Stimulated activated CD4-positive, alpha-beta T cell treated with anti-CD3 and anti-CD28 coated beads, TNF-alpha, amount 100 ng/mL, for 4 hours (primary cell): ENCODE results near the gene POU6F1.
"Not testable (repeated sequence)": the region's sequence is repeated elsewhere in the genome, so short reads cannot be mapped to it uniquely, and the experiment has no call there.

Experiments used
- DNase-seq, 3 experiments: peaks; one replicate each; pipeline ENCODE4 v3.0.0-alpha.2; 2020; ENCODE audit warnings: low read depth in 3 of 3

The POU6F1 gene, protein sequence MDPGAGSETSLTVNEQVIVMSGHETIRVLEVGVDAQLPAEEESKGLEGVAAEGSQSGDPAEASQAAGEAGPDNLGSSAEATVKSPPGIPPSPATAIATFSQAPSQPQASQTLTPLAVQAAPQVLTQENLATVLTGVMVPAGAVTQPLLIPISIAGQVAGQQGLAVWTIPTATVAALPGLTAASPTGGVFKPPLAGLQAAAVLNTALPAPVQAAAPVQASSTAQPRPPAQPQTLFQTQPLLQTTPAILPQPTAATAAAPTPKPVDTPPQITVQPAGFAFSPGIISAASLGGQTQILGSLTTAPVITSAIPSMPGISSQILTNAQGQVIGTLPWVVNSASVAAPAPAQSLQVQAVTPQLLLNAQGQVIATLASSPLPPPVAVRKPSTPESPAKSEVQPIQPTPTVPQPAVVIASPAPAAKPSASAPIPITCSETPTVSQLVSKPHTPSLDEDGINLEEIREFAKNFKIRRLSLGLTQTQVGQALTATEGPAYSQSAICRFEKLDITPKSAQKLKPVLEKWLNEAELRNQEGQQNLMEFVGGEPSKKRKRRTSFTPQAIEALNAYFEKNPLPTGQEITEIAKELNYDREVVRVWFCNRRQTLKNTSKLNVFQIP

DNA sequence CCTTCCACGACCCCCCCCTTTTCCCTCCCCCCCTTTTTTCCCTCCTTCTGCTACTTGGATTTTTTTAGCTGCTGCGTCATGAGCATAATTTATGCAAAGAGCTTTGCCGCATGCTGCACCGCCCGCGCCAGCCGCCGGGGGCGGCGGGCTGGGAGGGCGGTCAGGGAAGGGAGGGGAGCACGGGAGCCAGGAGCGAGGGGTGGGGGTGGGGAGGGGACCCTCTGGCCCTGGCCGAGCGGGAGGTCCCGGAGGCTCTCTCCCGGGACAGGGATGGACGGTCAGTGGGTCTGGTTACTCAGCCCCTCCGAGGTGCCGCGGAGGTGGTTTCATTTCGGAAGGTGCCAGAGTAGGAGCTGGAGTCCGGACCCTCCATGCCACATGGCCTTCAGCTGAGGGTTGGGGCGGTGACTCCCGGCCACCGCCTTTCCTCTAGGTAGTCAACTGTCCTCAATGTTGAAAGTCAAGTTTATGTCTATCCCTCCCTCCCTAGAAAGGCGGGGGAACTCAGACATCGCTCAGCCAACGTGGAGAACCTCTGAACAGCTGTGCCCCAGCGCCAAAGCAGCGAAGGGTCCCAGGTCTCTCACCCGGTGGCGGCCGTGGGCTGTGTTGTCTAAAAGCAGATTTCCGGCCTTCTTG lies at the start of gene POU6F1:
POU6F1 (minus strand) TSS at position 95 of the 639 bp plus-strand sequence. CDS start 11,226 bp downstream, outside the sequence.
- peak; percentile 47 to 60 (median 48) for DNase-seq

DNA sequence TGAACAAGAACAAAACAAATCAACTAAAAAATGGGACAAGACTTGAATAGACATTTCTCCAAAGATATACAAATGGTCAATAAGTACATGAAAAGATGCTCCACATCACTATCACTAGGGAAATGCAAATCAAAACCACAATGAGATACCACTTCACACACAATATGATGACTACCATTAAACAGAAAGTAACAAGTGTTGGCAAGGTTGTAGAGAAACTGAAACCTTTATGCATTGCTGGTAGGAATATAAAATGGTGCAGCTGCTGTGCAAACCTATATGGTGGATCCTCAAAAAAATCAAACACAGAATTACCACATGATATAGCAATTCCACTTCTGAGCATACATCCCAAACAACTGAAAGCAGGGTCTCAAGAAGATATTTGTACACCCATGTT lies 47.2 kb upstream of the POU6F1 start:
- no peak for DNase-seq

DNA sequence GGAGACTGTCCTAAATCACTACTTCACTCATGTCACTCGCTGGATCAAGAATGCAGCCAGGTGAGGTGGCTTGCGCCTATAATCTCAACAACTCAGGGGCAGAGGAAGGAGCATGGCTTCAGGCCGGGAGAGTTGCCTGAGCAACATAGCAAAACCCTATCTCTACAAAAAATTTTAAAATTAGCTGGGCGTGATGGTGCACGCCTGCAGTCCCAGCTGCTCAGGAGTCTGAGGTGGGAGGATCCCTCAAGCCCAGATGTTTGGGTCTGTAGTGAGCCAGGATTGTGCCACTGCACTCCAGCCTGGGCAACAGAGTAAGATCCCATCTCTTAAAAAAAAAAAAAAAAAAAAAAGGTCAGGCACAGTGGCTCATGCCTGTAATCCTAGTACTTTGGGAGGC lies 46.4 kb upstream of the POU6F1 start:
- no peak for DNase-seq

DNA sequence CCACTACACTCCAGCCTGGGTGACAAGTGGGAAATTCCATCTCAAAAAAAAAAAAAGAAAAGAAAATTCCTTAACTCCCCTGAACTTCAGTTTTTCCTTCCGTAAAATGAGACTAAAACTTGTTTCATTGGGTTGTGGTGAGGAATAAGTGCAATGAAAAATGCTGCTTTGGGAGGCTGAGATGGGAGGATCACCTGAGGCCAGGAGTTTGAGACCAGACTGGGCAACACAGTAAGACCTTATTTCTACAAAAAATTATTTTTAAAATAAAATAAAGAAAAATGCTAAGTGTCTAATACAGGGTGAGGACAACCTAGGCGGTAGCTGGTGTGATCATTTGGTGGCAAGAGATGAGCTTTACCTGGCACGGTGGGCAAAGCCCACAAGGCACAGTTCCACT lies 45.5 kb upstream of the POU6F1 start:
- DNase-seq: no peak

DNA sequence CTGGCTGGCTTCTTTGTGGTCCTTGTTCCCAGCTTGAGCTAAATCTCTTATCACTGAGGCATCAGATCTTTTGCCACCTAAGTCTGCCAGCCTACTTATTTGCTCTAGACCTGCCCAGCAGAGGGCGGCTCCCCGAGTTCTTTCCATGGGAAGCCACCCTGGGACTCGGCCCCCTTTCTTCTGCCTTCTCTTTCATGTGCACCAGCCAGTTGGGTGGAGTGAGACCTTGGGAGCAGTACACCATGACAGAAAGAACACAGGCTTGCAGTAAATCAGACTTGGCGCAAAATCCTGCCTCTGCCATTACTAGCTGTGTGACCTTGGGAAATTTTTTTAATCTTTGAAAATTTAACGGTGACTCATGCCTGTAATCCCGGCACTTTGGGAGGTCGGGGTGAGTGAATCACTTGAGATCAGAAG lies 44.9 kb upstream of the POU6F1 start:
- no peak for DNase-seq

DNA sequence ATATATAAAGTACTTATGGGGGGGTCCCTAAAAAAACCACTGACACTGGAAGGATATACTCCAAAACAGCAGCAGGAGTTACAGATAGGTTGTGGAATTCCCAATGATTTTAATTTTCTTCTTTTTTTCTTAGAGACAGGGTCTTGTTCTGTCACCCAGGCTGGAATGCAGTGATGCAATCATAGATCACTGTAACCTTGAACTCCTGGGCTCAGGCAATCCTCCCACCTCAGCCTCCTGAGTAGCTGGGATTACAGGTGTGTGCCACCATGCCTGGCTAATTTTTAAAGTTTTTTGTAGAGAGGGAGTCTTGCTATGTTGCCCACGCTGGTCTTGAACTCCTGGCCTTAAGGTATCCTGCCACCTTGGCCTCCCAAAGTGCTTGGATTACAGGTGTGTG lies 41.7 kb upstream of the POU6F1 start:
- not testable (repeated sequence) for DNase-seq

DNA sequence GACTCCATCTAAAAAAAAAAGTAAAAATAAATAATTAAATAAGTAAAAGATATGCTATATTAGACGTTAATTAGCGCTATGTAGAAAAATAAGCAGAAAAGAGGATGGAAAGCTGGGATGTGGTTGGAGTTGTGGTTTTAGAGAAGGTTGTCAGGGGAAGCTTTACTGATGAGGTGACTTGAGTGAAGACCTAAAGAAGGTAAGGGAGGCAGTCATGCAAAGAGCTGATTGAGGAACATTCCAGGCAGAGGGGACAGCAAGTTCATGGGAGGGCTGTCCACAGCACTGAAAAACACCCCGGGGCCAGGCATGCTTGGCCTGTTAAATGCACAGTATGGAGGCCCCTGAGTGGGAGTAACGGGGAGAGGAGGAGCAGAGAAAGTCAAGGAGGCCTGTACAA lies 36.7 kb upstream of the POU6F1 start:
- no peak for DNase-seq

DNA sequence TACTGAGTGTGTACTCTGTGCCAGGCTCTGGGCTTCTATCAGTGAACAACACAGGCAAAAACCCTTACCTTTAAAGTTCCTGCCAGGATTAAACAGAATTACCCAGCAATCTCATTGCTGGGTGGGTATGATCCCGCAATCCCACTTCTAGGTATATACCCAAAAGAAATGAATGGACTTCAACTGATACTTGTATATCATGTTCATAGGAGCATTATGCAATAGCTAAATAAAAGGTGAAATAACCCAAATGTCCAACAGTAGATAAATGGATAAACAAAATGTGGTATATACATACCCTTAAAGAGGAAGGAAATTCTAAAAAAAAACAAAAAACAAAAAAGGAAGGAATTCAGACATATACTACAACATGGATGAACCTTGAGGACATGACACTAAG lies 35.4 kb upstream of the POU6F1 start:
- no peak for DNase-seq

DNA sequence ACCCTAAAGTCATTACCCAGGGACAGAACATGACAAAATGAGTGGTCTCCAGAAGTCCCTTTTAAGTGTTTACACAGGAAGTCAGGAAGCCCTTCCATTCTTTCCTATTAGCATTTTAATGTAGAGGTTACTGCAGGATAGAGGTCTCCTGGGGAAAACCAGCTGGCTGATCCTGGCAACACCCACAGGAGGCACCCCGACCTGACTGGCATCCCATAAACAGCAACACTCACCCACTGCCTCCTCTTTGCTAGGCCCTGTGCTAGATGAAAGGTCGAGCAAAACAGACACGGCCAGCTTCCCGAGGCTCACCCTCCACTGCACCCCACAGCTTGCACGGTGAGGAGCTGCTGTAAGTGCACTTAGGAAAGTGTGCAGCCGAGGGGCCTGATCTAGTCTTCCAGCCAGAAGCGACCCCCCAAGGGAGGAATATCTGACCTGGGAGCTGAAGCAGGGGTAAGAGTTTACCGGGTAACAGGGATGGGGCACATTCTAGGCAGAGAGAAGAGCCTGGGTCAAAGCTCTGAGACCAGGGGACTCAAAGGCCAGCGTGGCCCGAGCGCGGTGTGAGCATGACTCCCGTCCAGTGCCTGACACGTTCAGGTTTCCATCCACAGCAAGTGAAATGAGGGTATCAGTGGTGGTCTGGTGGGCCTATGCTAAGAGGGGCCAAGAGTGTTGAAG lies 29.8 kb upstream of the POU6F1 start:
- no peak for DNase-seq

DNA sequence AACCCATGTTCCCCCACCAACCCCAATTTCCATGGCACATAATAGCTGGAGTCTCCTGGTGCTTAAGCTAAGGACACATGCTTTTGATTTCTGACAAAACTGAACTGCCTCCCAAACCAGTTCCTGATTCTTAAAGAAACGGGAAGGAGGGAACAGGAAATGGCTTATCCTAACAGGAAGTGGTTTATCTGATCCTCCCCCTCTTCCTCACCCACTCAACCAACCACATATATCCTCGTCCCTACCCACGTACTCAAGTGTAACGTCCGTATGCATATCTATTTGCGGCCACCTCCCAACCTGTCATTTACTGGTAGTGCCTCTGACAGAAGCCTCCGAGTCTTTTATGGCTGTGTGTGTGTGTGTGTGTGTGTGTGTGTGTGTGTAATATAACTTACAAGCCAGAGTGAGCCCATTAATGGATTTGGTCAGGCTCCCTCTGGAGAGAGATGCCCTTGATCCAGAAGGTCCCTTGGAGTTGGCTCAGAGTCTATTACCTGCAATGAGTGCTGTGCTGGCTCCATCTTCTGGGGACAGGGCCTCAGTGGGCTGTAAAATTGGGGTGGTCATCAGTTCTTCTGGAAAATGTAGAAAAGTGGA lies 28.5 kb upstream of the POU6F1 start:
- DNase-seq: no peak

DNA sequence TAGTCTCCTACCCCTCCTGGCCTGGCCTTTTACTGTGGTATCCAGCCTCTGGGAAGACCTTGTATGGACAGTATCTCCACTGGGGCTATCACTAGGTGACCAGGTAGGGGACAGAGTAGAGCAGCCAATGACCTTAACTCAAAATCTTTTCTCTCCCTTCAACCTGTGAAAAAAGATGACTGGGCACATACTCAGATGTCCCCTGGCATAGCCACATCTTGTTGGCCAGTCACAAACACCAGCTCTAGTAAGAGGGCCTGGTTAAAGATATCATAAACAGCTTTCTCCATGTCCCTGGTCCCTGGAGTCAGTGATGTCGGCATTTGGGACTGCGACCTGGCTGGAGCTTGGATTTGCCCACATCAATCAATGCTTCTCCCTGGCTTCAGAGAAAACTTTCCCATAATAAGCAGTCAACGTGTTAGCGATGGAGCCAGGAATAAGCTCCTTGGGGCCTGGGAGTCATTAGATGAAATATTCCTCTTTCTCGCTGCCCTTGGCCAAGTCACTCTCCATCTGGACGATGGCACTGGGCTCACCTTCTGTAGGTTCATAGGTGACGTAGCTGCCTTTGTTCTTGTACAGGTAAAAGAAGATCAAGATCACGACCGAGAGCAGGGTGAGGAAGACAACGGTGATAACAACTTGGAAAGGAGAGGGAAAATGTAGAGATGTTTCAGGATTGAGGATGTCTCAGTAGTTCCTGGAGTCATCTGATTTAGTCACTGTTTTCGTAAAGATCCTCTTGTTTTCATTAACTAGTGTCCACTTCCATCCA lies 27.8 kb upstream of the POU6F1 start:
- DNase-seq: no peak

DNA sequence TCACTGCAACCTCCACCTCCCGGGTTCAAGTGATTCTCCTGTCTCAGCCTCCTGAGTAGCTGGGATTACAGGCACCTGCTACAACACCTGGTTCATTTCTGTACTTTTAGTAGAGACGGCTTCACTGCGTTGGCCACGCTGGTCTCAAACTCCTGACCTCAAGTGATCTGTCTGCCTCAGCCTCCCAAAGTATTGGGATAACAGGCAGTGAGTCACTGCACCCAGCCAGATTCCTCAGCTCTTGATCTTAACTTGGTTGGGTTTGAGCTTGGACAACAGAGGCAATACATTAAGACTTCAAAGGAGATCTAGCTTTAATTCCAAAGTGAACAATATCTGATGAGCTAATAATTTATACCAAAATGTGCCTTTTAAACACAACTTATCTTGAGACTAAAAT lies 26.4 kb upstream of the POU6F1 start:
- no peak for DNase-seq

DNA sequence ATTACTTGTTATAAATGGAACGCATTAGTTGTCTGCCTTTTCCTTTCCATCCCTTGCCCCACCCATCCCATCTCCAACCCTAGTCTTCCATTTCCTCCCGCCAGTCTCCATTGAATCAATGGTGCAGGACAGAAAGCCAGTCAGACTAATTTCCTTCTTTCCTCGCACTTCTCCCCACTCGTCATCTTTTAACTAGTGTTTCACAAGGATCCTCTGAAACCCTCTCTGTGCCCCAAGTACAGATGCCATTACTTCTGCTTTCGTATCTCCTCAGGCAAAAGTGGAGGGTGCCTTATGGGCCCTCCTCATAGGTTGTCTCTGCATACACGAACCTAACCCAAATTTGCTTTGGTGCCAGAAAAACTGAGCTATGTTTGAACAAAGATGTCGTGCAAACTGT lies 25.0 kb upstream of the POU6F1 start:
- DNase-seq: no peak

DNA sequence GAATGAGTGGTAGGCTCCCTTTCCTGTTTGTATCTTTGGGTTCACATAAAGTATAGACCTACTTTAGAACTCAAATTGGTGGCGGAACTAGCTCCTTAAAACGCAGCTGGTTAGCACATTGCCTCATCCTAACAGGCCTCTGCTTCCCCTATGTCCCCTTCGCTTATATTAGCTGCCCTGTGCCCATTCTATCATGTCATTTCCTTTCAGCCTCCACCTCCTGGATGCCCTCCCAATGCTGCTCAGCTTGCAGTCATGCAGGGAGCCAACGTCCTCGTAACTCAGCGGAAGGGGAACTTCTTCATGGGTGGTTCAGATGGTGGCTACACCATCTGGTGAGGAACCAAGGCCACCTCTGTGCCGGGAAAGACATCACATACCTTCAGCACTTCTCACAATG lies 24.3 kb upstream of the POU6F1 start:
- DNase-seq: no peak

DNA sequence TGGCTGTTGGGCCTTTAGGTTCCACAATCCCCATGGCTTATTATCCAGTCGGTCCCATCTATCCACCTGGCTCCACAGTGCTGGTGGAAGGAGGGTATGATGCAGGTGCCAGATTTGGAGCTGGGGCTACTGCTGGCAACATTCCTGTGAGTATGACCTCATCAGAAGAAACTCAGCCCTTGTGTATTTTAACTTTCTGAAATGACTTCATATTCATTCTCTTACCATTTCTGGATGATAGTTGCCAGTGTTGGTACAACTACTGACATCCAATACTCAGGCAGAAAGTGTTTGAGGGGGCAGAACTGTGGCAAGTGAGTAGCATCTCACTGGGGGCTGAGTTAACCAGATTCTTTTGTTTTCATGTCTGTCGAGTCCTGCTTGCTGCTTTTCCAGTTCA lies 23.1 kb upstream of the POU6F1 start:
- no peak for DNase-seq

DNA sequence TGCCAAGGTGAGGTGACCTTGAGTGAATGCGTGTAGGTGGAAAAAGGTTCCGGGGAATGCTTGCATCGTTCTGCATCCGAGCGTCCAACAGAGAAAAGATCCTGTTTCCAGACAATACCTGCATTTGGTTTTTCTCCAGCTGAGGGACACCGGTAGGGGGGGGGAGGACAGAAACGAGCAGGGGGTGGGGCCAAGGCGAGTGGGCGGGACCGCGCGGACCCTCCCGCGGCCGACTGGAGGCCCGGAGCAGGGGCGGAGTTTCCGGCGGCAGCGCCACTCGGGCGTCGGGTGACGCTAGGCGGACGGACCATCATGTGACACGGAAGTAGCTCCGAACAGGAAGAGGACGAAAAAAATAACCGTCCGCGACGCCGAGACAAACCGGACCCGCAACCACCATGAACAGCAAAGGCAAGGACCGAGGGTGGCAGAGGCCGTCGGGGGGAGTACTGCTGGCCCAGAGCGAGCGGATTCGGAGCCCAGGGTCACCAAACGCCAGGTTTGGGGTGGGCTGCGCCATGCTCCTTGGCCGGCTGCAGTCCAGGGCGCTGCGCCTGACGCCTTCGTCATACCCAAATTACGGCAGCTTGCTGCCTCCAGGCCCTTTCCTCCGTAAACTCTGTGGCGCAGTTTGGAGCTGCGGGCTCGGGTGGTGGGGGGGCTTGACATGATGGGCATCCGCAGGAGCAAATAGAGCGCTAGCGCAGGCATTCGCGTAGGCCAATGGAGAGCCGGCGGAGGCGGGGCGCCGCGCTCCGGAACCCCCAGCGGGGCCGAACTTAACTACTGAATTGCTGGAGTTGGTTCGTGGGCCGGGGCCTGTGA lies 20.9 kb upstream of the POU6F1 start, which contains the start of gene DAZAP2:
DAZAP2 (plus strand) TSS at position 317 of the 825 bp plus-strand sequence; CDS start at position 399, 82 bp downstream.
- peak; percentile 82 to 91 (median 87) for DNase-seq

DNA sequence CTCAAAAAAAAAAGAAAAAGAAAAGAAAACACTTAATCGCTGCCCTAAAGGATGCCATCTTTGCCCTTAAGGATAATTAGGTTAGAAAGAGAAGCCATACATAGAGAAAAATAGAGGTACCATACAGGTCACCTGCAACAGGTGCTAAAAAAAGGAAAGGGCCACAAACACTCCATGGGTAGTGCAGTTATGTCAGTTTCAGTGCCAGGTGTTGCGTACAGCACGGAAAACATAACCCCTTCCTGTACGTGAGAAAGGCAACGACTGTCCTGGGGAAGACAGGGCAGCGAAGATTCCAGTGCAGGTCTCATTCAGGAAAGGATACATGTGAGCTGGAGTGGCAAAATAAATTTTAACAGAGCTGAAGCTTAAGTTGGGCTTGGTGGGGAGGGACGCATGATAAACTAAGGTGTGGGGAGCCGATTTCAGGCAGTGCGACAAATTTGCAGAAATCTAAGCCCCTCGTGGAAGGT lies 20.2 kb upstream of the POU6F1 start:
- DNase-seq: no peak

DNA sequence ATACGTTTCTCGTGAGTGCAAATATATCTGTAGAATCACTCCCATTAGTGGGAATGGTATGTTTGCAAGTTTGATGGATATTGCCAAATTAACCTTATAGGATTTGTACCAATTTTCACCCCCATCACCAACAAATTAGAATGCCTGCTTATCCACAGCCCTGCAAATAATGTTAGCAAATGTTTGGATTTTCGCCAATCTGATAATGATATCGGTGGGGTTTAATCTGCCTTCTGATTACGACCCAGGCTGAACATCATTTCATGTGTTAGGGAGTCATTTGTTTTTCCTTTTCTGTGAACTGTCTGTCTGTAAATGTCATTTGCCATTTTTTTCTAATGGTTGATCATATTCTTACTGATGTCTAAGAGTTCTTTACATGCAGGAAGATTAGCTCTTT lies 16.7 kb upstream of the POU6F1 start:
- no peak for DNase-seq

DNA sequence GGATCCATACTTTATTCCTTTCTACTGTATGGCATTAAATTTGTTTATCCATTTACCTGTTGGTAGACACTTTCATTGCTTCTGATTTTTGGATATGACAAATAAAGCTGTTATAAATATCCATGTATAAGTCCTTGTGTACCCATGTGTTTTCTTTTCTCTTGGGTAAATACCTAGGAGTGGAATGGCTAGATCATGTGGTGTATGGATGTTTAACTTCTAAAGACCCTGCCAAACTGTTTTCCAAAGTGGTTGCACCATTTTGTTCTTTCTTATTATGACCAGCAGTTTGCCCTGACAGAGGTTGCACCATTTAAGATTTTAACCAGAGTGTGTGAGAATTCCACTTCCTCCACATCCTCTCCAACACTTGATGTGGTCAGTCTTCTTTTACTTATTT lies 14.8 kb upstream of the POU6F1 start:
- no peak for DNase-seq
